Neuronal stem cell (in vitro differentiated cells): ENCODE measurements around the gene SAG.

Source experiments
- DNase-seq: peaks from one replicate; pipeline ENCODE4 v3.0.0-alpha.2; 2013; ENCODE audit warnings: low spot score
- H2AFZ ChIP-seq: one replicate; pipeline ENCODE4 v1.6.1; 2013; ENCODE audit warnings: mild to moderate bottlenecking, low read length, inconsistent platforms
- H2AK5ac ChIP-seq: 2 replicates; pipeline ENCODE4 v1.6.1; 2013; ENCODE audit warnings: low read depth, mild to moderate bottlenecking, inconsistent platforms, low read length, moderate library complexity, mixed read lengths
- H2BK120ac ChIP-seq: 2 replicates; pipeline ENCODE4 v1.6.1; 2013; ENCODE audit warnings: low read depth, mild to moderate bottlenecking, inconsistent platforms, low read length, moderate library complexity, mixed read lengths
- H2BK12ac ChIP-seq: one replicate; pipeline ENCODE4 v1.6.1; 2013; ENCODE audit warnings: low read length, inconsistent platforms
- H2BK15ac ChIP-seq: 2 replicates; pipeline ENCODE4 v1.6.1; 2013; ENCODE audit warnings: mild to moderate bottlenecking, low read length, inconsistent platforms, mixed read lengths
- H2BK5ac ChIP-seq: one replicate; pipeline ENCODE4 v1.6.1; 2013; ENCODE audit warnings: inconsistent platforms, mild to moderate bottlenecking, low read length, moderate library complexity
- H3K14ac ChIP-seq: one replicate; pipeline ENCODE4 v1.6.1; 2013; ENCODE audit warnings: low read length, inconsistent platforms
- H3K18ac ChIP-seq: 2 replicates; pipeline ENCODE4 v1.6.1; 2013; ENCODE audit warnings: low read length, inconsistent platforms
- H3K23ac ChIP-seq: 2 replicates; pipeline ENCODE4 v1.6.1; 2013; ENCODE audit warnings: low read depth, mild to moderate bottlenecking, mixed read lengths, low read length, inconsistent platforms; ENCODE audit not compliant: poor library complexity
- H3K27ac ChIP-seq: replicated peaks from 3 replicates; pipeline ENCODE4 v1.5.1; 2013; ENCODE audit warnings: low read length, inconsistent platforms
- H3K27me3 ChIP-seq, 3 experiments: 2 replicates each; pipeline ENCODE4 v1.6.1; 2013; ENCODE audit warnings: low read length in 3 of 3, mild to moderate bottlenecking in 2 of 3, inconsistent platforms in 1 of 3, low read depth in 1 of 3, mixed read lengths in 1 of 3, moderate library complexity in 1 of 3; ENCODE audit not compliant: control insufficient read depth in 3 of 3, insufficient read depth in 3 of 3
- H3K36me3 ChIP-seq, 2 donors: replicated peaks in 1 of 2; 2 replicates each; pipeline ENCODE4 v1.6.1; 2013; ENCODE audit warnings: low read length in 2 of 2; ENCODE audit not compliant: control insufficient read depth in 2 of 2, insufficient read depth in 2 of 2
- H3K4ac ChIP-seq: 2 replicates; pipeline ENCODE4 v1.6.1; 2013; ENCODE audit warnings: inconsistent platforms, mild to moderate bottlenecking, low read length, moderate library complexity
- H3K4me1 ChIP-seq, 2 donors: 1 replicate in 1 of 2; 2 replicates in 1 of 2; pipeline ENCODE4 v1.6.1; 2013; ENCODE audit warnings: low read length in 2 of 2, low read depth in 1 of 2; ENCODE audit not compliant: control insufficient read depth in 2 of 2, insufficient read depth in 1 of 2
- H3K4me2 ChIP-seq: one replicate; pipeline ENCODE4 v1.6.1; 2013; ENCODE audit warnings: mild to moderate bottlenecking, low read length, inconsistent platforms; ENCODE audit not compliant: insufficient read depth, poor library complexity, severe bottlenecking
- H3K4me3 ChIP-seq, 2 donors: 2 replicates each; pipeline ENCODE4 v1.5.1; 2013; ENCODE audit warnings: low read length in 2 of 2, mild to moderate bottlenecking in 2 of 2, inconsistent platforms in 1 of 2, moderate library complexity in 1 of 2
- H3K79me1 ChIP-seq: one replicate; pipeline ENCODE4 v1.6.1; 2013; ENCODE audit warnings: low read depth, mild to moderate bottlenecking, inconsistent platforms, low read length, moderate library complexity
- H3K9ac ChIP-seq: one replicate; pipeline ENCODE4 v1.6.1; 2013; ENCODE audit warnings: mild to moderate bottlenecking, low read depth, low read length, inconsistent platforms; ENCODE audit not compliant: poor library complexity
- H3K9me3 ChIP-seq, 2 donors: replicated peaks in 1 of 2; 2 replicates each; pipeline versions ENCODE3 to v1.6.1; 2013; ENCODE audit warnings: low read length in 2 of 2, mild to moderate bottlenecking in 2 of 2, inconsistent platforms in 1 of 2, low read depth in 1 of 2, mixed read lengths in 1 of 2, moderate library complexity in 1 of 2; ENCODE audit not compliant: control insufficient read depth in 2 of 2, insufficient read depth in 1 of 2
- H4K8ac ChIP-seq: one replicate; pipeline ENCODE4 v1.6.1; 2013; ENCODE audit warnings: low read depth, mild to moderate bottlenecking, inconsistent platforms, low read length, moderate library complexity
- H4K91ac ChIP-seq: one replicate; pipeline ENCODE4 v1.6.1; 2013; ENCODE audit warnings: low read length, low read depth, mild to moderate bottlenecking, inconsistent platforms; ENCODE audit not compliant: poor library complexity
- WGBS, 2 donors: extraction: QIAGEN DNeasy Blood & Tissue Kit; methylation state at CpG; one replicate each; pipeline ENCODE4 v1.1.7; 2013; ENCODE audit warnings: missing lambda C conversion rate in 2 of 2, mixed read lengths in 1 of 2; ENCODE audit not compliant: insufficient read length in 2 of 2, insufficient replicate concordance in 1 of 2; ENCODE audit errors: extremely low coverage in 2 of 2; 5-methylcytosine and 5-hydroxymethylcytosine counted together

Gene SAG

GRCh38 chr2:233261819-233262555 is 45.6 kb upstream of the SAG start:
- Histone ChIP-seq H2BK5ac (no peak overlapping the region), H3K9me3 (no peaks in the 10 kb centered on the region), H2BK120ac (no peak overlapping the region), H3K4ac (no peak overlapping the region), H3K4me3 (no peak overlapping the region), H2AFZ (no peak overlapping the region), H3K4me2 (no peak overlapping the region), H2BK15ac (no peak overlapping the region), H3K27me3 (no peaks in the 10 kb centered on the region), H3K4me1 (no peaks in the 10 kb centered on the region), H4K8ac (no peak overlapping the region), H3K23ac (peak overlapping the region; percentile 1), H4K91ac (no peak overlapping the region), H3K36me3 (peaks cover 40 to 94% of the 10 kb centered on the region in 2 donors), H3K79me1 (peaks cover 2% of the 10 kb centered on the region), H3K9ac (no peak overlapping the region), H2AK5ac (no peak overlapping the region), H3K27ac (no peak overlapping the region), H3K18ac (no peak overlapping the region), H3K14ac (no peak overlapping the region), H2BK12ac (no peak overlapping the region)
- DNase-seq: no peak
- no CpG with 5 or more reads among the region's 9 CpGs for WGBS, 2 donors

- no peak overlapping the region for H2BK12ac ChIP-seq
- H4K91ac ChIP-seq: no peak overlapping the region
- H2AFZ ChIP-seq: no peak overlapping the region
- H3K79me1 ChIP-seq: peaks cover 2% of the 10 kb centered on the region
- no peaks in the 10 kb centered on the region for H3K9me3 ChIP-seq
- no peak for DNase-seq
- peak overlapping the region; percentile 1 for H3K23ac ChIP-seq
- H3K4me2 ChIP-seq: no peak overlapping the region
- H3K14ac ChIP-seq: no peak overlapping the region
- no peaks in the 10 kb centered on the region for H3K27me3 ChIP-seq
- H3K36me3 ChIP-seq: peaks cover 41 to 93% of the 10 kb centered on the region in 2 donors
- WGBS, 2 donors: no CpG with 5 or more reads among the region's 5 CpGs
- no peak overlapping the region for H3K27ac ChIP-seq
- no peak overlapping the region for H2BK5ac ChIP-seq
- H4K8ac ChIP-seq: no peak overlapping the region
- H2BK15ac ChIP-seq: no peak overlapping the region
- no peak overlapping the region for H2AK5ac ChIP-seq
- H3K4ac ChIP-seq: no peak overlapping the region
- H3K18ac ChIP-seq: no peak overlapping the region
- H3K4me3 ChIP-seq: no peak overlapping the region
- H3K4me1 ChIP-seq: no peaks in the 10 kb centered on the region
- H3K9ac ChIP-seq: no peak overlapping the region
- H2BK120ac ChIP-seq: no peak overlapping the region
Measured at GRCh38 chr2:233262562-233262961, 45.1 kb upstream of the SAG start.

GRCh38 chr2:233263045-233263570 is 44.5 kb upstream of the SAG start:
- Histone ChIP-seq H3K9ac (no peak overlapping the region), H4K91ac (no peak overlapping the region)

GRCh38 chr2:233264667-233265066 is 42.9 kb upstream of the SAG start:
- no peak overlapping the region for H2BK120ac ChIP-seq
- no peak overlapping the region for H3K23ac ChIP-seq
- no peak overlapping the region for H4K91ac ChIP-seq
- peaks cover 2% of the 10 kb centered on the region for H3K79me1 ChIP-seq
- no peak overlapping the region for H3K4ac ChIP-seq
- no peak overlapping the region for H2BK5ac ChIP-seq
- H3K27me3 ChIP-seq: no peaks in the 10 kb centered on the region
- H3K14ac ChIP-seq: no peak overlapping the region
- DNase-seq: no peak
- peaks cover 38 to 95% of the 10 kb centered on the region in 2 donors for H3K36me3 ChIP-seq
- no peak overlapping the region for H3K9ac ChIP-seq
- H3K4me1 ChIP-seq: no peaks in the 10 kb centered on the region
- H3K27ac ChIP-seq: no peak overlapping the region
- no peak overlapping the region for H2BK12ac ChIP-seq
- H3K4me2 ChIP-seq: no peak overlapping the region
- H3K4me3 ChIP-seq: no peak overlapping the region
- no peak overlapping the region for H2AK5ac ChIP-seq
- peaks cover 0 to 1% of the 10 kb centered on the region in 2 donors for H3K9me3 ChIP-seq
- H4K8ac ChIP-seq: no peak overlapping the region
- no peak overlapping the region for H2AFZ ChIP-seq
- H2BK15ac ChIP-seq: no peak overlapping the region
- H3K18ac ChIP-seq: no peak overlapping the region
- WGBS, 2 donors: no CpG with 5 or more reads among the region's 8 CpGs

More at GRCh38 chr2:233263045-233263570, 44.5 kb upstream of the SAG start:
- H2BK15ac ChIP-seq: no peak overlapping the region
- no peak overlapping the region for H3K14ac ChIP-seq
- H3K9me3 ChIP-seq: peaks cover 0 to 1% of the 10 kb centered on the region in 2 donors
- WGBS, 2 donors: no CpG with 5 or more reads among the region's 6 CpGs
- DNase-seq: no peak
- no peak overlapping the region for H3K4me2 ChIP-seq
- H3K27me3 ChIP-seq: no peaks in the 10 kb centered on the region
- H2BK5ac ChIP-seq: no peak overlapping the region
- H3K4me3 ChIP-seq: no peak overlapping the region
- H3K36me3 ChIP-seq: peaks cover 45 to 95% of the 10 kb centered on the region in 2 donors
- peaks cover 2% of the 10 kb centered on the region for H3K79me1 ChIP-seq
- H3K4me1 ChIP-seq: no peaks in the 10 kb centered on the region
- H3K27ac ChIP-seq: no peak overlapping the region
- no peak overlapping the region for H2BK120ac ChIP-seq
- H2BK12ac ChIP-seq: no peak overlapping the region
- H4K8ac ChIP-seq: no peak overlapping the region
- H3K4ac ChIP-seq: no peak overlapping the region
- no peak overlapping the region for H2AK5ac ChIP-seq
- no peak overlapping the region for H3K18ac ChIP-seq
- H3K23ac ChIP-seq: no peak overlapping the region
- no peak overlapping the region for H2AFZ ChIP-seq
